GM19239 (cell line): ENCODE measurements around the gene ERBB4.
"Not testable (repeated sequence)": the region's sequence is repeated elsewhere in the genome, so short reads cannot be mapped to it uniquely, and the experiment has no call there.

Experiments
- DNase-seq: peaks from one replicate; pipeline ENCODE4 v3.0.0; 2011; ENCODE audit warnings: low spot score; ENCODE audit not compliant: insufficient read length
- FAIRE-seq: peaks from 2 replicates; lab custom pipeline; 2011; peaks lifted over from hg19 to GRCh38; lab: Jason Lieb, UNC

ERBB4 gene

GRCh38 chr2:212530373-212530772 is 8.2 kb downstream of the ERBB4 start:
- DNase-seq (no peak), FAIRE-seq (no peak)

- FAIRE-seq (no peak), DNase-seq (no peak)
Measured at GRCh38 chr2:212528106-212528856, 10.3 kb downstream of the ERBB4 start.

GRCh38 chr2:212526059-212526458 is 12.5 kb downstream of the ERBB4 start:
- no peak for DNase-seq
- FAIRE-seq, result no peak

- DNase-seq (no peak), FAIRE-seq (no peak)
Measured at GRCh38 chr2:212523756-212524155, 14.8 kb downstream of the ERBB4 start.

GRCh38 chr2:212520340-212520739 is 18.3 kb downstream of the ERBB4 start:
- DNase-seq, result no peak
- no peak for FAIRE-seq

GRCh38 chr2:212517693-212518092 is 20.9 kb downstream of the ERBB4 start:
- FAIRE-seq (no peak), DNase-seq (no peak)

- DNase-seq (no peak), FAIRE-seq (no peak)
Measured at GRCh38 chr2:212505586-212505985, 33.0 kb downstream of the ERBB4 start.

GRCh38 chr2:212495046-212495445 is 43.6 kb downstream of the ERBB4 start:
- FAIRE-seq, result no peak
- DNase-seq, result no peak

- FAIRE-seq (no peak), DNase-seq (no peak)
Measured at GRCh38 chr2:212494418-212495020, 44.1 kb downstream of the ERBB4 start.

GRCh38 chr2:212489719-212490346 is 48.8 kb downstream of the ERBB4 start:
- no peak for DNase-seq
- no peak for FAIRE-seq

GRCh38 chr2:212488611-212489010 is 50.0 kb downstream of the ERBB4 start:
- DNase-seq (no peak), FAIRE-seq (no peak)

- FAIRE-seq (no peak), DNase-seq (no peak)
Measured at GRCh38 chr2:212484563-212485080, 54.0 kb downstream of the ERBB4 start.

- DNase-seq (no peak), FAIRE-seq (no peak)
Measured at GRCh38 chr2:212480447-212480846, 58.2 kb downstream of the ERBB4 start.

GRCh38 chr2:212477571-212477970 is 61.0 kb downstream of the ERBB4 start:
- no peak for FAIRE-seq

GRCh38 chr2:212473211-212473610 is 65.4 kb downstream of the ERBB4 start:
- no peak for DNase-seq
- no peak for FAIRE-seq

More at GRCh38 chr2:212477571-212477970, 61.0 kb downstream of the ERBB4 start:
- DNase-seq, result no peak

GRCh38 chr2:212467551-212467950 is 71.1 kb downstream of the ERBB4 start:
- DNase-seq, FAIRE-seq: not testable (repeated sequence)

GRCh38 chr2:212465456-212465855 is 73.1 kb downstream of the ERBB4 start:
- FAIRE-seq, result no peak
- DNase-seq, result no peak

- not testable (repeated sequence) for DNase-seq, FAIRE-seq
Measured at GRCh38 chr2:212461708-212462107, 76.9 kb downstream of the ERBB4 start.

- DNase-seq (no peak), FAIRE-seq (no peak)
Measured at GRCh38 chr2:212454149-212454548, 84.5 kb downstream of the ERBB4 start.

- DNase-seq (no peak), FAIRE-seq (no peak)
Measured at GRCh38 chr2:212451786-212452231, 86.8 kb downstream of the ERBB4 start.

GRCh38 chr2:212448698-212449097 is 89.9 kb downstream of the ERBB4 start:
- DNase-seq (no peak), FAIRE-seq (no peak)
